ENCODE measurements around the gene CMIP. TPM values are rescaled to one million over a fixed set of nuclear protein-coding genes. Genes with fewer than 3 reads are reported as not detected.

Gene CMIP
- polyA plus RNA-seq, 3 donors, result 0.85 to 61.9 (median 0.93) TPM

DNA sequence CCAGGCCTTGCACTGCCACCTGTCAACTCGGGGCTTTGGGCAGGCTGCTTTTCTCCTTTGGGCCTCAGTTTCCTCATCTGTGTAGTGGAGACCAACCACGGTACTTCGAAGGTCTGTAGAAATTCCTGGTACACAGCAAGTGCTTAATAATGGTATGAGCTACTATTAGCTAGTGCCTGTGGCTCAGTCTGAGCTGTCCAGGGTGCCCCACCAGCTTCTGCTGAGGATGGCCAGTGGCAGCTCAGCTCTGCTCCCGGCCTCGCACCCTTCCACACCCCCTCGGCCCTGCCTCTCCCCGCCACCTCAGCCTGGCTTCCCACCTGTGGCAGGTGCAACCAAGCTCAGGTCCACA is 308.2 kb downstream of the CMIP start:
- WGBS (ENCODE audit: insufficient coverage), result 66% methylated on average over 2 of the region's 7 CpGs
- no peak overlapping the region for H3K4me3 Mint-ChIP-seq
- intact Hi-C loops (cut with micrococcal nuclease), result no loop called here
- H3K27ac Mint-ChIP-seq, result peak overlapping the region; percentile 71 to 90 (median 85)
- peaks cover 19% of the 10 kb centered on the region in 2 donors for H3K36me3 Mint-ChIP-seq
- Histone ChIP-seq H3K27ac (ENCODE audit: low read depth in 1 of 2, low read length in 2 of 2) (peak overlapping the region; percentile 68 to 87), H3K27me3 (ENCODE audit: control insufficient read depth in 2 of 2, insufficient read depth in 2 of 2, low read length in 2 of 2) (no peaks in the 10 kb centered on the region), H3K4me2 (replicated peaks; ENCODE audit: extremely low read depth, low read length, poor library complexity, severe bottlenecking) (peak overlapping the region; percentile 67), H3K9ac (ENCODE audit: insufficient read depth, low read length, poor library complexity, severe bottlenecking) (peak overlapping the region; percentile 49), H4K20me1 (ENCODE audit: insufficient read depth, low read length) (no peaks in the 10 kb centered on the region), H3K4me3 (replicated peaks in 1 of 3; ENCODE audit: low read depth in 2 of 3, low read length in 3 of 3) (peak overlapping the region in 1 of 3 experiments; percentile 55), H2AFZ (ENCODE audit: insufficient read depth, low read depth, low read length, poor library complexity, severe bottlenecking) (peak overlapping the region; percentile 97), H3K79me2 (ENCODE audit: insufficient read depth, low read length) (no peaks in the 10 kb centered on the region), H3K36me3 (replicated peaks in 1 of 2; ENCODE audit: control insufficient read depth in 1 of 2, insufficient read depth in 2 of 2, low read length in 2 of 2) (no peaks in the 10 kb centered on the region), H3K9me3 (replicated peaks in 1 of 2; ENCODE audit: control insufficient read depth in 1 of 2, insufficient read depth in 1 of 2, low read length in 2 of 2) (no peaks in the 10 kb centered on the region), H3K4me1 (ENCODE audit: control insufficient read depth in 1 of 2, insufficient read depth in 2 of 2, low read length in 2 of 2) (peaks cover 57 to 71% of the 10 kb centered on the region in 2 donors)
- H3K27me3 Mint-ChIP-seq (ENCODE audit: low read depth in 3 of 3), result peaks cover 2 to 6% (median 4%) of the 10 kb centered on the region in 3 donors
- DNase-seq, result no peak
- H3K4me1 Mint-ChIP-seq, result peaks cover 61% of the 10 kb centered on the region
- peaks cover 0 to 2% (median 0%) of the 10 kb centered on the region in 7 donors for H3K9me3 Mint-ChIP-seq
- TF ChIP-seq CTCF (IDR thresholded peaks at IDR 0.05), result no peak

GRCh38 chr16:81754858-81755257 is 310.2 kb downstream of the CMIP start:
- intact Hi-C loops (cut with micrococcal nuclease), result no loop called here
- Mint-ChIP-seq H3K27me3 (ENCODE audit: low read depth in 3 of 3) (peaks cover 4 to 7% (median 4%) of the 10 kb centered on the region in 3 donors), H3K27ac (no peak overlapping the region), H3K9me3 (peaks cover 0 to 6% (median 2%) of the 10 kb centered on the region in 7 donors), H3K4me3 (no peak overlapping the region), H3K4me1 (peaks cover 64% of the 10 kb centered on the region), H3K36me3 (peaks cover 16 to 22% of the 10 kb centered on the region in 2 donors)
- peaks cover 57 to 69% of the 10 kb centered on the region in 2 donors for H3K4me1 ChIP-seq (ENCODE audit: control insufficient read depth in 1 of 2, insufficient read depth in 2 of 2, low read length in 2 of 2)
- no peak overlapping the region for H3K9ac ChIP-seq (ENCODE audit: insufficient read depth, low read length, poor library complexity, severe bottlenecking)
- no peaks in the 10 kb centered on the region for H4K20me1 ChIP-seq (ENCODE audit: insufficient read depth, low read length)
- H2AFZ ChIP-seq (ENCODE audit: insufficient read depth, low read depth, low read length, poor library complexity, severe bottlenecking), result no peak overlapping the region
- H3K4me2 ChIP-seq (replicated peaks; ENCODE audit: extremely low read depth, low read length, poor library complexity, severe bottlenecking), result no peak overlapping the region
- H3K27ac ChIP-seq (ENCODE audit: low read depth in 1 of 2, low read length in 2 of 2), result no peak overlapping the region
- H3K9me3 ChIP-seq (replicated peaks in 1 of 2; ENCODE audit: control insufficient read depth in 1 of 2, insufficient read depth in 1 of 2, low read length in 2 of 2), result no peaks in the 10 kb centered on the region
- no peak for DNase-seq
- no peaks in the 10 kb centered on the region for H3K79me2 ChIP-seq (ENCODE audit: insufficient read depth, low read length)
- WGBS (ENCODE audit: insufficient coverage), result no CpG with 5 or more reads among the region's 1 CpG
- no peaks in the 10 kb centered on the region for H3K36me3 ChIP-seq (replicated peaks in 1 of 2; ENCODE audit: control insufficient read depth in 1 of 2, insufficient read depth in 2 of 2, low read length in 2 of 2)
- no peak for TF ChIP-seq CTCF (IDR thresholded peaks at IDR 0.05)
- H3K27me3 ChIP-seq (ENCODE audit: control insufficient read depth in 2 of 2, insufficient read depth in 2 of 2, low read length in 2 of 2), result no peaks in the 10 kb centered on the region
- H3K4me3 ChIP-seq (replicated peaks in 1 of 3; ENCODE audit: low read depth in 2 of 3, low read length in 3 of 3), result no peak overlapping the region

Measured in CD14-positive monocyte (primary cell).